ENCODE measurements around the gene ZBTB43. TPM values are rescaled to one million over a fixed set of nuclear protein-coding genes. Genes with fewer than 3 reads are reported as not detected.

The ZBTB43 gene
- total and polyA plus RNA-seq, 2 experiments from 2014 or later = 9.7 to 11.8 TPM

DNA sequence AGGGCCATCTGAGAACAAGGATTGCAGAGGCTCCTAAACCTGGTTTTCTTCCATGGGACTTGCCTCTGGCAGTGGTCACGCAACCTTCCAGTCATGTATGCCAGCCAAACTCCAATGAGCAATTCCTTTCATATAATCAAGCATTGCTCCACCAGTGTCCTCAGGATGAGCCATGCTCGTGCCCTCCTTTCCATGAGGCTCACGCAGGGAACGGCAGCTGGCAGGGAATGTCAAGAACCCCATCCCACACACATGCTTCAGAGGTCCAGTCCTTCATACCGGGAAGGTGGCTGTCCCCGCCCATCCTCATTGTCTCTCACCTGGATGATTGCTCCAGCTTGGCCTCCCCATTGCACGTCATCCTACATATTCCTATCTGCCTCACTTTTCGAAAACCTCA, 42.2 kb downstream of the ZBTB43 start:
- no peaks in the 10 kb centered on the region; the same call in 2 of the 3 replicates for H3K9me3 Mint-ChIP-seq
- peaks cover 4% of the 10 kb centered on the region for H3K4me1 Mint-ChIP-seq
- no peak overlapping the region for H3K27ac Mint-ChIP-seq
- Histone ChIP-seq H3K27me3 (ENCODE audit: insufficient read depth) (no peaks in the 10 kb centered on the region), H3K4me1 (ENCODE audit: insufficient read depth) (no peaks in the 10 kb centered on the region), H3K79me2 (replicated peaks; ENCODE audit: insufficient read depth) (no peaks in the 10 kb centered on the region), H3K4me3 (no peak overlapping the region), H3K36me3 (ENCODE audit: insufficient read depth) (no peaks in the 10 kb centered on the region), H4K20me1 (replicated peaks; ENCODE audit: insufficient read depth) (no peaks in the 10 kb centered on the region), H2AFZ (no peak overlapping the region), H3K4me2 (no peak overlapping the region), H3F3A (replicated peaks; ENCODE audit: low read depth) (no peaks in the 10 kb centered on the region), H3K27ac (ENCODE audit: low read depth) (no peak overlapping the region), H3K9me2 (ENCODE audit: insufficient read depth) (no peaks in the 10 kb centered on the region)
- no peak for ATAC-seq
- no peak for DNase-seq (ENCODE audit: low spot score)
- no peak overlapping the region for H3K4me3 Mint-ChIP-seq
- H3K27me3 Mint-ChIP-seq (ENCODE audit: insufficient read depth, low read depth, poor library complexity) = peaks cover 1% of the 10 kb centered on the region
- no peak for TF ChIP-seq POLR2AphosphoS5 (IDR thresholded peaks at IDR 0.05; ENCODE audit: low read depth)
- TF ChIP-seq, protein P1, sequence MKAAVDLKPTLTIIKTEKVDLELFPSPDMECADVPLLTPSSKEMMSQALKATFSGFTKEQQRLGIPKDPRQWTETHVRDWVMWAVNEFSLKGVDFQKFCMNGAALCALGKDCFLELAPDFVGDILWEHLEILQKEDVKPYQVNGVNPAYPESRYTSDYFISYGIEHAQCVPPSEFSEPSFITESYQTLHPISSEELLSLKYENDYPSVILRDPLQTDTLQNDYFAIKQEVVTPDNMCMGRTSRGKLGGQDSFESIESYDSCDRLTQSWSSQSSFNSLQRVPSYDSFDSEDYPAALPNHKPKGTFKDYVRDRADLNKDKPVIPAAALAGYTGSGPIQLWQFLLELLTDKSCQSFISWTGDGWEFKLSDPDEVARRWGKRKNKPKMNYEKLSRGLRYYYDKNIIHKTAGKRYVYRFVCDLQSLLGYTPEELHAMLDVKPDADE (IDR thresholded peaks at IDR 0.05) = no peak
- TF ChIP-seq, protein P2, sequence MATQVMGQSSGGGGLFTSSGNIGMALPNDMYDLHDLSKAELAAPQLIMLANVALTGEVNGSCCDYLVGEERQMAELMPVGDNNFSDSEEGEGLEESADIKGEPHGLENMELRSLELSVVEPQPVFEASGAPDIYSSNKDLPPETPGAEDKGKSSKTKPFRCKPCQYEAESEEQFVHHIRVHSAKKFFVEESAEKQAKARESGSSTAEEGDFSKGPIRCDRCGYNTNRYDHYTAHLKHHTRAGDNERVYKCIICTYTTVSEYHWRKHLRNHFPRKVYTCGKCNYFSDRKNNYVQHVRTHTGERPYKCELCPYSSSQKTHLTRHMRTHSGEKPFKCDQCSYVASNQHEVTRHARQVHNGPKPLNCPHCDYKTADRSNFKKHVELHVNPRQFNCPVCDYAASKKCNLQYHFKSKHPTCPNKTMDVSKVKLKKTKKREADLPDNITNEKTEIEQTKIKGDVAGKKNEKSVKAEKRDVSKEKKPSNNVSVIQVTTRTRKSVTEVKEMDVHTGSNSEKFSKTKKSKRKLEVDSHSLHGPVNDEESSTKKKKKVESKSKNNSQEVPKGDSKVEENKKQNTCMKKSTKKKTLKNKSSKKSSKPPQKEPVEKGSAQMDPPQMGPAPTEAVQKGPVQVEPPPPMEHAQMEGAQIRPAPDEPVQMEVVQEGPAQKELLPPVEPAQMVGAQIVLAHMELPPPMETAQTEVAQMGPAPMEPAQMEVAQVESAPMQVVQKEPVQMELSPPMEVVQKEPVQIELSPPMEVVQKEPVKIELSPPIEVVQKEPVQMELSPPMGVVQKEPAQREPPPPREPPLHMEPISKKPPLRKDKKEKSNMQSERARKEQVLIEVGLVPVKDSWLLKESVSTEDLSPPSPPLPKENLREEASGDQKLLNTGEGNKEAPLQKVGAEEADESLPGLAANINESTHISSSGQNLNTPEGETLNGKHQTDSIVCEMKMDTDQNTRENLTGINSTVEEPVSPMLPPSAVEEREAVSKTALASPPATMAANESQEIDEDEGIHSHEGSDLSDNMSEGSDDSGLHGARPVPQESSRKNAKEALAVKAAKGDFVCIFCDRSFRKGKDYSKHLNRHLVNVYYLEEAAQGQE (IDR thresholded peaks at IDR 0.05; ENCODE audit: unreplicated experiment) = no peak
- TF ChIP-seq, protein P3, sequence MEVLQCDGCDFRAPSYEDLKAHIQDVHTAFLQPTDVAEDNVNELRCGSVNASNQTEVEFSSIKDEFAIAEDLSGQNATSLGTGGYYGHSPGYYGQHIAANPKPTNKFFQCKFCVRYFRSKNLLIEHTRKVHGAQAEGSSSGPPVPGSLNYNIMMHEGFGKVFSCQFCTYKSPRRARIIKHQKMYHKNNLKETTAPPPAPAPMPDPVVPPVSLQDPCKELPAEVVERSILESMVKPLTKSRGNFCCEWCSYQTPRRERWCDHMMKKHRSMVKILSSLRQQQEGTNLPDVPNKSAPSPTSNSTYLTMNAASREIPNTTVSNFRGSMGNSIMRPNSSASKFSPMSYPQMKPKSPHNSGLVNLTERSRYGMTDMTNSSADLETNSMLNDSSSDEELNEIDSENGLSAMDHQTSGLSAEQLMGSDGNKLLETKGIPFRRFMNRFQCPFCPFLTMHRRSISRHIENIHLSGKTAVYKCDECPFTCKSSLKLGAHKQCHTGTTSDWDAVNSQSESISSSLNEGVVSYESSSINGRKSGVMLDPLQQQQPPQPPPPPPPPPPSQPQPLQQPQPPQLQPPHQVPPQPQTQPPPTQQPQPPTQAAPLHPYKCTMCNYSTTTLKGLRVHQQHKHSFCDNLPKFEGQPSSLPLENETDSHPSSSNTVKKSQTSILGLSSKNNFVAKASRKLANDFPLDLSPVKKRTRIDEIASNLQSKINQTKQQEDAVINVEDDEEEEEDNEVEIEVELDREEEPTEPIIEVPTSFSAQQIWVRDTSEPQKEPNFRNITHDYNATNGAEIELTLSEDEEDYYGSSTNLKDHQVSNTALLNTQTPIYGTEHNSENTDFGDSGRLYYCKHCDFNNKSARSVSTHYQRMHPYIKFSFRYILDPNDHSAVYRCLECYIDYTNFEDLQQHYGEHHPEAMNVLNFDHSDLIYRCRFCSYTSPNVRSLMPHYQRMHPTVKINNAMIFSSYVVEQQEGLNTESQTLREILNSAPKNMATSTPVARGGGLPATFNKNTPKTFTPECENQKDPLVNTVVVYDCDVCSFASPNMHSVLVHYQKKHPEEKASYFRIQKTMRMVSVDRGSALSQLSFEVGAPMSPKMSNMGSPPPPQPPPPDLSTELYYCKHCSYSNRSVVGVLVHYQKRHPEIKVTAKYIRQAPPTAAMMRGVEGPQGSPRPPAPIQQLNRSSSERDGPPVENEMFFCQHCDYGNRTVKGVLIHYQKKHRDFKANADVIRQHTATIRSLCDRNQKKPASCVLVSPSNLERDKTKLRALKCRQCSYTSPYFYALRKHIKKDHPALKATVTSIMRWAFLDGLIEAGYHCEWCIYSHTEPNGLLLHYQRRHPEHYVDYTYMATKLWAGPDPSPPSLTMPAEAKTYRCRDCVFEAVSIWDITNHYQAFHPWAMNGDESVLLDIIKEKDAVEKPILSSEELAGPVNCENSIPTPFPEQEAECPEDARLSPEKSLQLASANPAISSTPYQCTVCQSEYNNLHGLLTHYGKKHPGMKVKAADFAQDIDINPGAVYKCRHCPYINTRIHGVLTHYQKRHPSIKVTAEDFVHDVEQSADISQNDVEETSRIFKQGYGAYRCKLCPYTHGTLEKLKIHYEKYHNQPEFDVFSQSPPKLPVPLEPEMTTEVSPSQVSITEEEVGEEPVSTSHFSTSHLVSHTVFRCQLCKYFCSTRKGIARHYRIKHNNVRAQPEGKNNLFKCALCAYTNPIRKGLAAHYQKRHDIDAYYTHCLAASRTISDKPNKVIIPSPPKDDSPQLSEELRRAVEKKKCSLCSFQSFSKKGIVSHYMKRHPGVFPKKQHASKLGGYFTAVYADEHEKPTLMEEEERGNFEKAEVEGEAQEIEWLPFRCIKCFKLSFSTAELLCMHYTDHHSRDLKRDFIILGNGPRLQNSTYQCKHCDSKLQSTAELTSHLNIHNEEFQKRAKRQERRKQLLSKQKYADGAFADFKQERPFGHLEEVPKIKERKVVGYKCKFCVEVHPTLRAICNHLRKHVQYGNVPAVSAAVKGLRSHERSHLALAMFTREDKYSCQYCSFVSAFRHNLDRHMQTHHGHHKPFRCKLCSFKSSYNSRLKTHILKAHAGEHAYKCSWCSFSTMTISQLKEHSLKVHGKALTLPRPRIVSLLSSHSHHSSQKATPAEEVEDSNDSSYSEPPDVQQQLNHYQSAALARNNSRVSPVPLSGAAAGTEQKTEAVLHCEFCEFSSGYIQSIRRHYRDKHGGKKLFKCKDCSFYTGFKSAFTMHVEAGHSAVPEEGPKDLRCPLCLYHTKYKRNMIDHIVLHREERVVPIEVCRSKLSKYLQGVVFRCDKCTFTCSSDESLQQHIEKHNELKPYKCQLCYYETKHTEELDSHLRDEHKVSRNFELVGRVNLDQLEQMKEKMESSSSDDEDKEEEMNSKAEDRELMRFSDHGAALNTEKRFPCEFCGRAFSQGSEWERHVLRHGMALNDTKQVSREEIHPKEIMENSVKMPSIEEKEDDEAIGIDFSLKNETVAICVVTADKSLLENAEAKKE (CRISPR knock-in tag; IDR thresholded peaks at IDR 0.05) = no peak
- TF ChIP-seq, protein P4, sequence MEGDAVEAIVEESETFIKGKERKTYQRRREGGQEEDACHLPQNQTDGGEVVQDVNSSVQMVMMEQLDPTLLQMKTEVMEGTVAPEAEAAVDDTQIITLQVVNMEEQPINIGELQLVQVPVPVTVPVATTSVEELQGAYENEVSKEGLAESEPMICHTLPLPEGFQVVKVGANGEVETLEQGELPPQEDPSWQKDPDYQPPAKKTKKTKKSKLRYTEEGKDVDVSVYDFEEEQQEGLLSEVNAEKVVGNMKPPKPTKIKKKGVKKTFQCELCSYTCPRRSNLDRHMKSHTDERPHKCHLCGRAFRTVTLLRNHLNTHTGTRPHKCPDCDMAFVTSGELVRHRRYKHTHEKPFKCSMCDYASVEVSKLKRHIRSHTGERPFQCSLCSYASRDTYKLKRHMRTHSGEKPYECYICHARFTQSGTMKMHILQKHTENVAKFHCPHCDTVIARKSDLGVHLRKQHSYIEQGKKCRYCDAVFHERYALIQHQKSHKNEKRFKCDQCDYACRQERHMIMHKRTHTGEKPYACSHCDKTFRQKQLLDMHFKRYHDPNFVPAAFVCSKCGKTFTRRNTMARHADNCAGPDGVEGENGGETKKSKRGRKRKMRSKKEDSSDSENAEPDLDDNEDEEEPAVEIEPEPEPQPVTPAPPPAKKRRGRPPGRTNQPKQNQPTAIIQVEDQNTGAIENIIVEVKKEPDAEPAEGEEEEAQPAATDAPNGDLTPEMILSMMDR (conservative IDR thresholded peaks at IDR 0.05; ENCODE audit: low read depth in 2 of 2) = no peak
- no peak for TF ChIP-seq NANOG (IDR thresholded peaks at IDR 0.05; ENCODE audit: borderline replicate concordance)
- no peak for TF ChIP-seq ZNF114 (CRISPR knock-in tag; IDR thresholded peaks at IDR 0.05)
- no peak for TF ChIP-seq EZH2 (IDR thresholded peaks at IDR 0.05; ENCODE audit: low read depth, unreplicated experiment)
- no peak for TF ChIP-seq CREB1 (CRISPR knock-in tag; IDR thresholded peaks at IDR 0.05; ENCODE audit: low read depth)
- no peak for TF ChIP-seq STAT1 (IDR thresholded peaks at IDR 0.05; ENCODE audit: unreplicated experiment)
- no peak for TF ChIP-seq ZNF331 (CRISPR knock-in tag; IDR thresholded peaks at IDR 0.05; ENCODE audit: low read depth)
- no peak for TF ChIP-seq EZH2phosphoT487 (IDR thresholded peaks at IDR 0.05; ENCODE audit: unreplicated experiment)
- TF ChIP-seq JUNB (IDR thresholded peaks at IDR 0.05; ENCODE audit: unreplicated experiment) = no peak
- H3K36me3 Mint-ChIP-seq (ENCODE audit: low read depth) = no peaks in the 10 kb centered on the region

Data from GM23338 (cell line).